ENCODE results near the gene CFAP119.
"Not testable (repeated sequence)": the region's sequence is repeated elsewhere in the genome, so short reads cannot be mapped to it uniquely, and the experiment has no call there.

Gene CFAP119

DNA sequence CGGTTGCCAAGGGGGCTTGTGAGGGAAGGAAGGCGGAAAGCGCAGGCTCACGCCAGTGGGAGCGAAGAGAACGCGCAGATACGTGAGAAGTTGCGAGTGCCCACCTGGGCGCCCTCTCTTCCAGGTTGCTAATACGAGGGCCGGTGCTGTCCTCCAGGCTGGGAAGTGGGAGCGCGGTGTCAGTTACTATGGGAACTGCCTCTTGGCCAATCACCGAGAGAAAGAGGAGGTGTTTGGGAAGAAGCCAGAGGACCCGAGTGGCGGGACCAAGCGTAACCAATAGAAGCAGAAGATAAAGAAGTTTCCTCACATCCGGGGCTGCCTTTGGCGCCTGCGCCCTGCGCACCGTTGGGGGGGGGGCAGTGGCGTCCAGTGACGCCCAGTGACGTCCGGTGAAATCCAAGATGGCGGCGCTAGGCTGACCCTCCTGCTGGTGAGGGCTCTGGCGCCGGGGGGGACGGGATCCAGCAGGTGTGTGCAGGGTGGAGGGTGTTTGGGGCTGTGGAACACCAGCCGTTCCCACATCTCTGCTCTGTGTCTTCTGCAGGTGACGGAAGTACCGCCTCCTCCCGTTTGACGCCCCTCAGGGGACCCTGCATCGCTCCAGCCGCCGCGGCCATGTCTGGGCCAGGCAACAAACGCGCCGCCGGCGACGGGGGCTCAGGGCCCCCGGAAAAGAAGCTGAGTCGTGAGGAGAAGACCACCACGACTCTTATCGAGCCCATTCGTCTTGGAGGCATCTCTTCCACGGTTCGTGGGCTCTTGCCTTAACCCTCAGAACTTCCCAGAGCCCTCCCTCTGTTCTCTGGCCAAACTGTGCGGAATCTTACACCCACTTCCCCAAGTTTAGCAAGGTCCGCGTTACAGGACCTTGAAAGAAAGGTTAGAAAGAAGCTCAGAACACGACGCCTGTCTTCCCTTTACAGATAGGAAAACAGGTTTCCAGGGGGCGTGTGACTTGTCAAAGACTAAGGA is at the start of gene CFAP119, which contains the start of gene RNF40:
Gene CFAP119, minus strand, starts transcription at position 135 of the 975 bp plus-strand sequence. CDS start 314 bp downstream, outside the sequence.
Gene RNF40, plus strand, starts transcription at position 395 of the 975 bp plus-strand sequence. Its CDS starts 224 bp downstream, at position 619.
- peak; percentile 85 for DNase-seq

GRCh38 chr16:30809675-30810074 is 47.8 kb upstream of the CFAP119 start:
- DNase-seq, result not testable (repeated sequence)

- DNase-seq, result not testable (repeated sequence)
Observed at GRCh38 chr16:30808890-30809426, 47.1 kb upstream of the CFAP119 start.

- no peak for DNase-seq
Observed at GRCh38 chr16:30808146-30808545, 46.3 kb upstream of the CFAP119 start.

GRCh38 chr16:30805370-30806169 is 43.7 kb upstream of the CFAP119 start:
- DNase-seq, result no peak

- DNase-seq, result no peak
Observed at GRCh38 chr16:30805056-30805369, 43.2 kb upstream of the CFAP119 start.

DNA sequence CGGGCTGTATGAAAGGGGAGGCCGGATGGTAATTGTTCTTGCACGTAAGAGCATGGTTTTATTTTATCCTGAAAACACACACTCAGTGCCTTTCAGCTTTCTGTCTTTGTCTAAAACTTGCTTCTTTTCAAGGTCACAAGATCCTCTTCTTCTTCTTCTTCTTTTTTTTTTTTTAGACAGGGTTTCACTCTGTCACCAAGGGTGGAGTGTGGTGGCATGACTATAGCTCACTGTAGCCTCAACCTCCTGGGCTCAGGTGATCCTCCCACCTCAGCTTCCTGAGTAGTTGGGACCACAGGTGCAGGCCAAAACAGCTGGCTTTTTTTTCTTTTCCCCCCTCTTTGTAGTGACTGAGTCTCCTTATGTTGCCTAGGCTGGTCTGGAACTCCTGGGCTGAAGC is 41.1 kb upstream of the CFAP119 start:
- no peak for DNase-seq

- DNase-seq, result no peak
Observed at GRCh38 chr16:30797670-30798309, 35.9 kb upstream of the CFAP119 start.

DNA sequence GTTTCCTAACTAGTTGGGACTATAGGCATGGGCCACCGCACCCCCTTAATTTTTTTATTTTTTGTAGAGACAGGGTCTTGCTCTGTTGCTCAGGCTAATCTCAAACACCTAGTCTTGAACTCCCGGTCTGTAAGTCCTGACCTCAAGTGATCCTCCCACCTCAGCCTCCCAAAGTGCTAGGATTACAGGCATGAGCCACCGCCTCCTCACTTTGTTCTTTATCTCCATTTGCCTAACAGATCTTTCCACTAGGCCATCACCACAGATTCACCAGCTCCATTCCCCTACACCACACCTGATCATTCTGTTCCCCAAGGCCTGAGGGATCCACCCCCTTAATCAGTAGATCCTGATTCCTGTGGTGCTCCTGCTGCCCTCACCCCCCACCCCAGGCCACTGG is 32.8 kb upstream of the CFAP119 start:
- no peak for DNase-seq

DNA sequence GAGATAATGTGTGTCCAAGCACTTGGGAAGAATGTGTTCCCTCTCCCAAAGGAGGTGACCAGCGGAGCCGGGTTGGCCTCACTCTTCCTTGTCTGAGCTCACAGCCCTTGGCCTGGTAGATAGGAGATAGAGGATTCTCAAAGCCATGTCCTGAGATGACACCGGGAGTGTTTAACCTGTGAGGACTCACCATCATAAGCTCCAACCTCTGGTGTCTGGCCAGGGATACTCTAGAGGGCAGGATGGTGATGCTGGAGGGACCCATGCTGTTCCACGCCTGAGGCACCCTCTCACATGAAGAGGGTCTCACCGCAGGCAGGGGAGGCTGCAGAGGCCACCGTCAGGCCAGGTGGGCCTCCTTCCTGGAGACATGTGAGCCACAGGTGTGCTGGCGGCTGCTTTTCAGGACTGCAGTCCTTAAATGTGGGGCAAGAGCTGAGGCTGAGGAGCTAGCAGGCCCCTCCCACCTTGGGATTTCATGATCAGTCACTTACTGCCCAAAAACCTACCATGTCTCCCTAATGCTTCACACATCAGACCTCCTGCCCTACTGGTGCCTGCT is 31.7 kb upstream of the CFAP119 start:
- DNase-seq, result no peak

- DNase-seq, result no peak
Observed at GRCh38 chr16:30787613-30788378, 25.9 kb upstream of the CFAP119 start.

- DNase-seq, result no peak
Observed at GRCh38 chr16:30786936-30787612, 25.2 kb upstream of the CFAP119 start, which contains the start of gene ZNF629. TSS of gene ZNF629 (minus strand) at chr16:30787205. CDS start at chr16:30784482, 2,723 bp downstream.

GRCh38 chr16:30786115-30786935 is 24.5 kb upstream of the CFAP119 start:
- DNase-seq, result no peak

GRCh38 chr16:30785126-30786106 is 23.6 kb upstream of the CFAP119 start:
- DNase-seq, result no peak

DNA sequence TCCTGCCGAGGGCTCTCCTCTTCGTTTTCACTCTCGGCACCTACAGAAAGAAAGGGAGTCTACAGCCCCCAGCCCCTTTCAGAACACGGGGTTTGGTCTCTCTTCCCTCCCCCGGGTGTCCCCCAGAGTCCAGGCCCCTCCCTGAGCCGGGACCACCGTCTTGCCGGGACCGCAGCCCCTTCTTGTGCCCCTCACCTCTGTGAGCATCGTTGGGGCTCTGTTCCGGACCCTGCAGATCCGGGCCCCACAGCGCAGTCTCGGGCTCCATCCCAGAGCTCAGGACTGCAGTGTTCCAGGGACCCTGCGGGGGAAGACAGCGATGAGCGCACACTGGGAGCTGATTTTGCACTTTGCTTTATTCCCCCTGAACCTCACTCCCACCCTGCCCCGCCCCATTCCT is 22.4 kb upstream of the CFAP119 start:
- no peak for DNase-seq

GRCh38 chr16:30783280-30784109 is 21.6 kb upstream of the CFAP119 start:
- DNase-seq, result no peak

- no peak for DNase-seq
Observed at GRCh38 chr16:30782486-30783279, 20.8 kb upstream of the CFAP119 start.
